B cell (primary cell): Measurements from ENCODE around the gene COX6B2. TPM values are rescaled to one million over a fixed set of nuclear protein-coding genes. Genes with fewer than 3 reads are reported as not detected.

ENCODE experiments used
- ATAC-seq: fragments of 200-7000 bp; cut with Tn5 transposase; one replicate; pipeline ENCODE4 v1.10.0; 2021; ENCODE audit warnings: low read depth, mild to moderate bottlenecking, moderate number of reproducible peaks, moderate library complexity
- CTCF ChIA-PET: fragments of 350-600 bp; sonication (Branson Sonifier 250); formaldehyde crosslinking; loops from one replicate; lab custom pipeline; 2021; ENCODE audit warnings: antibody characterized with exemption, inconsistent platforms; lab: Charles Lee
- POLR2A ChIA-PET: fragments of 350-600 bp; sonication (Branson Sonifier 250); formaldehyde crosslinking; loops from one replicate; lab custom pipeline; 2021; ENCODE audit warnings: antibody characterized with exemption; lab: Charles Lee
- DNase-seq: peaks from one replicate; pipeline ENCODE4 v3.0.0; 2013
- H2AFZ ChIP-seq: 2 replicates; pipeline ENCODE4 v1.6.1; 2012; ENCODE audit warnings: mild to moderate bottlenecking, low read depth, low read length; ENCODE audit not compliant: insufficient read depth, poor library complexity, severe bottlenecking
- H3K27ac ChIP-seq, 2 donors: 1 replicate in 1 of 2; 2 replicates in 1 of 2; pipeline ENCODE4 v1.5.1; 2012 to 2013; ENCODE audit warnings: low read length in 2 of 2, mild to moderate bottlenecking in 2 of 2, moderate library complexity in 1 of 2
- H3K27me3 ChIP-seq, 4 experiments: fragments of 200-600 bp in 1 of 4; sonication (generic) in 1 of 4; replicated peaks in 1 of 4; 1 replicate in 2 of 4; 2 replicates in 2 of 4; pipeline versions ENCODE4 v1.6.1 to v1.7.0; 2013 to 2016; ENCODE audit warnings: low read length in 3 of 4, mild to moderate bottlenecking in 2 of 4, mixed read lengths in 1 of 4, moderate library complexity in 1 of 4; ENCODE audit not compliant: insufficient read depth in 4 of 4, control insufficient read depth in 3 of 4; ENCODE audit errors: control extremely low read depth in 1 of 4
- H3K36me3 ChIP-seq, 2 experiments: replicated peaks in 1 of 2; 1 replicate in 1 of 2; 2 replicates in 1 of 2; pipeline versions ENCODE4 v1.6.1 to v1.7.1; 2013; ENCODE audit warnings: low read length in 1 of 2; ENCODE audit not compliant: insufficient read depth in 2 of 2, control insufficient read depth in 1 of 2; ENCODE audit errors: control extremely low read depth in 1 of 2, extremely low read depth in 1 of 2
- H3K4me1 ChIP-seq, 2 donors: fragments of 200-600 bp in 1 of 2; sonication (generic) in 1 of 2; 1 replicate in 1 of 2; 2 replicates in 1 of 2; pipeline versions ENCODE4 v1.5.1 to v1.6.1; 2013 to 2017; ENCODE audit warnings: low read length in 2 of 2; ENCODE audit not compliant: control insufficient read depth in 2 of 2, insufficient read depth in 2 of 2
- H3K4me2 ChIP-seq: replicated peaks from 2 replicates; pipeline ENCODE3; 2012; ENCODE audit warnings: mild to moderate bottlenecking, low read depth, low read length; ENCODE audit not compliant: poor library complexity, severe bottlenecking
- H3K4me3 ChIP-seq, 5 experiments: fragments of 200-600 bp in 1 of 5; sonication (generic) in 1 of 5; 1 replicate in 3 of 5; 2 replicates in 2 of 5; pipeline versions ENCODE4 v1.5.1 to v1.7.0; 2011 to 2016; ENCODE audit warnings: low read length in 4 of 5, mild to moderate bottlenecking in 4 of 5, low read depth in 2 of 5, control low read depth in 1 of 5, moderate library complexity in 1 of 5; ENCODE audit not compliant: insufficient read depth in 1 of 5; ENCODE audit errors: control extremely low read depth in 1 of 5, extremely low read depth in 1 of 5
- H3K79me2 ChIP-seq: fragments of 200-600 bp; sonication (generic); one replicate; pipeline ENCODE4 v1.6.0; 2016; ENCODE audit warnings: low read length; ENCODE audit not compliant: control insufficient read depth, insufficient read depth
- H3K9ac ChIP-seq: fragments of 200-600 bp; sonication (generic); 2 replicates; pipeline ENCODE4 v1.6.1; 2017; ENCODE audit warnings: mild to moderate bottlenecking, low read length, moderate library complexity
- H3K9me3 ChIP-seq, 3 donors: one replicate each; pipeline versions ENCODE4 v1.6.1 to v1.7.1; 2013; ENCODE audit warnings: low read length in 2 of 3; ENCODE audit not compliant: control insufficient read depth in 2 of 3, insufficient read depth in 1 of 3; ENCODE audit errors: control extremely low read depth in 1 of 3
- H4K20me1 ChIP-seq: 2 replicates; pipeline ENCODE4 v1.6.0; 2012; ENCODE audit warnings: mild to moderate bottlenecking, low read length; ENCODE audit not compliant: insufficient read depth, control insufficient read depth, poor library complexity, severe bottlenecking
- H3K27ac Mint-ChIP-seq: one replicate; pipeline ENCODE4 v1.8.0; 2021; ENCODE audit warnings: mixed read lengths
- H3K27me3 Mint-ChIP-seq: one replicate; pipeline ENCODE4 v1.8.0; 2021; ENCODE audit warnings: mixed read lengths
- H3K4me1 Mint-ChIP-seq: one replicate; pipeline ENCODE4 v1.8.0; 2021; ENCODE audit warnings: mixed read lengths
- H3K4me3 Mint-ChIP-seq: one replicate; pipeline ENCODE4 v1.8.0; 2021; ENCODE audit warnings: mixed read lengths
- H3K9me3 Mint-ChIP-seq: one replicate; pipeline ENCODE4 v1.8.0; 2022; ENCODE audit warnings: mixed read lengths; ENCODE audit not compliant: insufficient read depth
- CTCF ChIP-seq: fragments of 200-600 bp; IDR thresholded peaks from one replicate; pipeline ENCODE4 v1.8.0; 2022; ENCODE audit warnings: antibody characterized with exemption, mild to moderate bottlenecking
- EZH2 ChIP-seq: IDR thresholded peaks from 2 replicates; pipeline ENCODE4 v1.6.1; 2012; ENCODE audit warnings: borderline replicate concordance, low read depth, mild to moderate bottlenecking, moderate library complexity, low read length; ENCODE audit not compliant: insufficient read depth, poor library complexity, severe bottlenecking
- WGBS: methylation state at CpG from one replicate; pipeline ENCODE4 v1.1.5; 2013; ENCODE audit warnings: missing lambda C conversion rate; ENCODE audit not compliant: insufficient coverage; 5-methylcytosine and 5-hydroxymethylcytosine counted together
- intact Hi-C: fragments of 100-400 bp; cut with micrococcal nuclease; formaldehyde crosslinking; loops from one replicate; pipeline ENCODE4 v1.10.0; 2022
- polyA plus RNA-seq: library from polyadenylated mRNA; depleted of rRNA; stranded (reverse); fragments of >200 nt; gene quantifications from 2 replicates; pipeline ENCODE4 v1.2.3, GENCODE V29; 2012
- total RNA-seq, 2 donors: library from RNA; stranded (reverse); fragments of 120-200 nt in 1 of 2; gene quantifications; 1 replicate in 1 of 2; 2 replicates in 1 of 2; pipeline versions ENCODE4 v1.2.3 to v1.2.4, GENCODE V29; 2013 to 2022

Gene COX6B2
- total and polyA plus RNA-seq, 2 donors (not counting 1 experiment from before 2014, with no cell fraction given): not detected

DNA sequence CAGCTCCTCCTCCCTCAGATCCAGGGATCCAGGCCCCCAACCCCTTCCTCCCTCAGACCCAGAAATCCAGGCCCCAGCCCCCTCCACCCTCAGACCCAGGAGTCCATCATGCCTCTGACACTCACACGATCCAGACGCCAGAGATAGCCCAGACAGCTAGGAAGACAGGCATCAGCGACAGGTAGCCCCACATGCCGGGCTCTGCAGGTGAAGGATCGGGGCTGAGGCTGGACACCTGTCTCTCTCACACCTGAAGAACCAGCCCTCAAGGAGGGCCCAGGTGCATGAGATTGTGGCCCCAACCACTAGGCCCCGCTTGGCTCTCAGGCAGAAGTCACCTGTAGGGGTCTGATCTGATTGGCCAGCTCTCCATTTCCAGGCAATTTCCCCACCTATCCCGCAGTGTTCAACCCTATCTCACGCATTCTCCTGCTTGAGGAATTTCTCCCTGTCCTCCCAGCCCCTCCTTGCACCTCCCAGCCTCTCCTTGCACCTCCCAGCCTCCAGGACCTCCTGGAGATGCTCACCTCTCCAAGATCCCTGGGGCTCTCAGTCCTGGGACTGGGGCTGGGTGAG is 33.6 kb downstream of the COX6B2 start:
- Mint-ChIP-seq H3K4me1 (no peaks in the 10 kb centered on the region), H3K27me3 (peaks cover 19% of the 10 kb centered on the region), H3K27ac (no peak overlapping the region), H3K4me3 (no peak overlapping the region), H3K9me3 (no peaks in the 10 kb centered on the region)
- no peak overlapping the region for H3K9ac ChIP-seq
- peaks cover 0 to 4% (median 0%) of the 10 kb centered on the region in 3 donors for H3K9me3 ChIP-seq
- TF ChIP-seq EZH2 (no peak), CTCF (no peak)
- no peak overlapping the region for H3K4me3 ChIP-seq
- no peaks in the 10 kb centered on the region for H4K20me1 ChIP-seq
- H2AFZ ChIP-seq: no peak overlapping the region
- no peaks in the 10 kb centered on the region for H3K79me2 ChIP-seq
- CTCF ChIA-PET: no interaction called here
- DNase-seq (no peak), ATAC-seq (no peak)
- 90% methylated on average over 5 of the region's 8 CpGs for WGBS
- peaks cover 0 to 10% (median 1%) of the 10 kb centered on the region in 4 experiments for H3K27me3 ChIP-seq
- H3K4me1 ChIP-seq: peaks cover 0 to 4% of the 10 kb centered on the region in 2 donors
- POLR2A ChIA-PET: interaction anchor here (0.8 kb wide), 1 partner anchor 28 kb away, joined by 4 read pairs; no protein-coding TSS in a partner anchor
- H3K4me2 ChIP-seq: no peak overlapping the region
- intact Hi-C loops: no loop called here
- H3K27ac ChIP-seq: no peak overlapping the region
- no peaks in the 10 kb centered on the region for H3K36me3 ChIP-seq

- Histone ChIP-seq H3K9ac (no peak overlapping the region), H3K4me3 (no peak overlapping the region), H4K20me1 (no peaks in the 10 kb centered on the region), H3K4me1 (peaks cover 0 to under 1% of the 10 kb centered on the region in 2 donors), H3K27ac (no peak overlapping the region), H3K36me3 (no peaks in the 10 kb centered on the region), H3K4me2 (no peak overlapping the region), H3K79me2 (no peaks in the 10 kb centered on the region), H3K27me3 (peaks cover 0 to 8% (median under 1%) of the 10 kb centered on the region in 4 experiments), H2AFZ (no peak overlapping the region), H3K9me3 (peaks cover 0 to 3% (median 0%) of the 10 kb centered on the region in 3 donors)
- Mint-ChIP-seq H3K4me3 (no peak overlapping the region), H3K27ac (no peak overlapping the region), H3K27me3 (peaks cover 16% of the 10 kb centered on the region), H3K4me1 (no peaks in the 10 kb centered on the region), H3K9me3 (no peaks in the 10 kb centered on the region)
- intact Hi-C loops: no loop called here
- ChIA-PET CTCF (no interaction called here), POLR2A (no interaction called here)
- no peak for DNase-seq
- 88% methylated on average over 21 of the region's 21 CpGs for WGBS
- no peak for TF ChIP-seq EZH2
- no peak for TF ChIP-seq CTCF
- ATAC-seq: no peak
These were observed 34.7 kb downstream of the COX6B2 start for GRCh38 chr19:55319785-55320184.
